Thyroid gland (tissue), 4 donors: ENCODE data around the gene EIF4G1.

Source experiments
- POLR2A ChIP-seq, 2 donors: fragments of 450-650 bp; IDR thresholded peaks; one replicate each; pipeline ENCODE4 v1.6.1; 2017; ENCODE audit warnings: antibody characterized with exemption in 2 of 2, mild to moderate bottlenecking in 2 of 2, moderate library complexity in 1 of 2
- TF ChIP-seq, protein P1 (sequence below), 6 experiments: fragments of 200-600 bp in 3 of 6; fragments of 450-650 bp in 3 of 6; sonication (generic) in 3 of 6; IDR thresholded peaks; one replicate each; pipeline ENCODE4 v1.5.1; 2016 to 2019; ENCODE audit warnings: antibody characterized with exemption in 6 of 6, mild to moderate bottlenecking in 2 of 6, inconsistent platforms in 1 of 6, moderate library complexity in 1 of 6

DNA sequence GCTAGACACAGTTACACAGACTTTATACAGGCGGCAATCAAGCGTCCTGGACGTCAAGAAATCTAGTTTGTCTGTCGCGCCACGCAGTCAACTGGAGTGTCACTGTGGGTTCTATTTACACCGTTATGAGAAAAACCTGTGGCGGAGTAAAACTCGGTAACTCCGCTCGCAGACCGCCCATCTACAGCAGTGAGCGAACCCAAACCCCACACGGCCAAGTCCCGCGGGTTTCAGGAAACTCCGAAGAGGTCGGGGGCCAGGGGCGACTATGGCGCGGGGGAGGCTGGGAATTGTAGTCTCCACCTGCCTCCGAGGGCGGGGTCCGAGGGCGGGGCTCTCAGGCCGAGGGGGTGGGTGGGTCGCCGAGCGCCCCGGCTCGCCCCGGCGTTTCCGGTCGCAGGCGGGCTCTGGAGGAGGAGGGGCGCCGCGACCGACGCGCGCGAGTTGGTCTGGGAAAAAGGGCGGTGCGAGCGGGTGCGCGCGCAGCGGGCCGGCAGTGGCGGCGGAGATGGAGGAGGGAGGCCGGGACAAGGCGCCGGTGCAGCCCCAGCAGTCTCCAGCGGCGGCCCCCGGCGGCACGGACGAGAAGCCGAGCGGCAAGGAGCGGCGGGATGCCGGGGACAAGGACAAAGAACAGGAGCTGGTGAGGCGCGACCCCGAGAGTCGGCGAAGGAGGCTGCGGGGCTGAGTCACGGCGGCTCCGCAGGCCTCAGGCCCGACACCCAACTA is 15.5 kb upstream of the EIF4G1 start, which contains the start of gene PSMD2:
- TF ChIP-seq, protein P1, sequence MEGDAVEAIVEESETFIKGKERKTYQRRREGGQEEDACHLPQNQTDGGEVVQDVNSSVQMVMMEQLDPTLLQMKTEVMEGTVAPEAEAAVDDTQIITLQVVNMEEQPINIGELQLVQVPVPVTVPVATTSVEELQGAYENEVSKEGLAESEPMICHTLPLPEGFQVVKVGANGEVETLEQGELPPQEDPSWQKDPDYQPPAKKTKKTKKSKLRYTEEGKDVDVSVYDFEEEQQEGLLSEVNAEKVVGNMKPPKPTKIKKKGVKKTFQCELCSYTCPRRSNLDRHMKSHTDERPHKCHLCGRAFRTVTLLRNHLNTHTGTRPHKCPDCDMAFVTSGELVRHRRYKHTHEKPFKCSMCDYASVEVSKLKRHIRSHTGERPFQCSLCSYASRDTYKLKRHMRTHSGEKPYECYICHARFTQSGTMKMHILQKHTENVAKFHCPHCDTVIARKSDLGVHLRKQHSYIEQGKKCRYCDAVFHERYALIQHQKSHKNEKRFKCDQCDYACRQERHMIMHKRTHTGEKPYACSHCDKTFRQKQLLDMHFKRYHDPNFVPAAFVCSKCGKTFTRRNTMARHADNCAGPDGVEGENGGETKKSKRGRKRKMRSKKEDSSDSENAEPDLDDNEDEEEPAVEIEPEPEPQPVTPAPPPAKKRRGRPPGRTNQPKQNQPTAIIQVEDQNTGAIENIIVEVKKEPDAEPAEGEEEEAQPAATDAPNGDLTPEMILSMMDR (IDR thresholded peaks at IDR 0.05), result peak in 1 of 6 experiments; percentile 26
- peak in 1 of 2 donors; percentile 80 for TF ChIP-seq POLR2A (IDR thresholded peaks at IDR 0.05)
